ENCODE measurements around the gene RBMS1. TPM values are rescaled to one million over a fixed set of nuclear protein-coding genes. Genes with fewer than 3 reads are reported as not detected.
A peak's percentile ranks its signal among the peaks of the same experiment; 100 is the strongest.

RBMS1 gene
- total and polyA plus RNA-seq, 2 experiments from 2014 or later: 55.5 to 94.8 TPM

DNA sequence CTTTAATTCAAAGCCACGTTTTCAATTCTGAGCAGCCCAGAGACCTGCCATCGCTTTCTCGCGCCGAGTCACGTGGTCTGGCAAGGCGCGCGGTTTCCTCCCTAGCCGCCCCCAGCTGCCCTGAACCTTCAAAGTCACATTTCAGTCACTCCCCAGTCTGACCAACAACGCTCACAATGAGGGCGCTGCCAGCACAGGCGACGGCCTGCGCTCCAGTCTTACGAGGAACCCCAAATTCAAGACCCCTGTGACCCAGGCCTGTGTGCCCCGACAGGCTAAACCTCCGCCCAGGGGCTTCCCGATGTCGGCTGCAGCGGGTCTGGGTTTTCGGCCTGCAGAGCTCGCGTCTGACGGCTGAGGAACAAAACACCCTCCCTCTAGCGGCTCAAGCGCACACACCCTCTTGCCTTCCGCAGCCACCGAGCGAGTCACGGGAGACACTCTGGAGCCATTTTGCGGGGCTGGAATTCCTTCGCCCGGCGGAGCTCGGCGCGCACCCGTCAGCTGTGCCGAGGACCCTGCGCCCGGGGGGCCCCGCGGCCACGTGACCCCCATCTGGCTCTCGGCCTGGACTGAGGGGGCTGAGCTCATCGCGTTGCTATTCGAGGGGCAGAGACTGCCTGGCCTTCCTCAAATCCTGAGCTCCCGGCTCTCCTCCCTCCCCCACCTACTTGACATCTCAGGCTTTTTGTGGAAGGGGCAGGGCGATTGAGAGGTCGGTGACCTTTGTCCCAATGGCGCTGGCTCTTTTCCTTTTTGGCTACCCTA is 223.6 kb downstream of the RBMS1 start (continued):
- TF ChIP-seq, protein P1, sequence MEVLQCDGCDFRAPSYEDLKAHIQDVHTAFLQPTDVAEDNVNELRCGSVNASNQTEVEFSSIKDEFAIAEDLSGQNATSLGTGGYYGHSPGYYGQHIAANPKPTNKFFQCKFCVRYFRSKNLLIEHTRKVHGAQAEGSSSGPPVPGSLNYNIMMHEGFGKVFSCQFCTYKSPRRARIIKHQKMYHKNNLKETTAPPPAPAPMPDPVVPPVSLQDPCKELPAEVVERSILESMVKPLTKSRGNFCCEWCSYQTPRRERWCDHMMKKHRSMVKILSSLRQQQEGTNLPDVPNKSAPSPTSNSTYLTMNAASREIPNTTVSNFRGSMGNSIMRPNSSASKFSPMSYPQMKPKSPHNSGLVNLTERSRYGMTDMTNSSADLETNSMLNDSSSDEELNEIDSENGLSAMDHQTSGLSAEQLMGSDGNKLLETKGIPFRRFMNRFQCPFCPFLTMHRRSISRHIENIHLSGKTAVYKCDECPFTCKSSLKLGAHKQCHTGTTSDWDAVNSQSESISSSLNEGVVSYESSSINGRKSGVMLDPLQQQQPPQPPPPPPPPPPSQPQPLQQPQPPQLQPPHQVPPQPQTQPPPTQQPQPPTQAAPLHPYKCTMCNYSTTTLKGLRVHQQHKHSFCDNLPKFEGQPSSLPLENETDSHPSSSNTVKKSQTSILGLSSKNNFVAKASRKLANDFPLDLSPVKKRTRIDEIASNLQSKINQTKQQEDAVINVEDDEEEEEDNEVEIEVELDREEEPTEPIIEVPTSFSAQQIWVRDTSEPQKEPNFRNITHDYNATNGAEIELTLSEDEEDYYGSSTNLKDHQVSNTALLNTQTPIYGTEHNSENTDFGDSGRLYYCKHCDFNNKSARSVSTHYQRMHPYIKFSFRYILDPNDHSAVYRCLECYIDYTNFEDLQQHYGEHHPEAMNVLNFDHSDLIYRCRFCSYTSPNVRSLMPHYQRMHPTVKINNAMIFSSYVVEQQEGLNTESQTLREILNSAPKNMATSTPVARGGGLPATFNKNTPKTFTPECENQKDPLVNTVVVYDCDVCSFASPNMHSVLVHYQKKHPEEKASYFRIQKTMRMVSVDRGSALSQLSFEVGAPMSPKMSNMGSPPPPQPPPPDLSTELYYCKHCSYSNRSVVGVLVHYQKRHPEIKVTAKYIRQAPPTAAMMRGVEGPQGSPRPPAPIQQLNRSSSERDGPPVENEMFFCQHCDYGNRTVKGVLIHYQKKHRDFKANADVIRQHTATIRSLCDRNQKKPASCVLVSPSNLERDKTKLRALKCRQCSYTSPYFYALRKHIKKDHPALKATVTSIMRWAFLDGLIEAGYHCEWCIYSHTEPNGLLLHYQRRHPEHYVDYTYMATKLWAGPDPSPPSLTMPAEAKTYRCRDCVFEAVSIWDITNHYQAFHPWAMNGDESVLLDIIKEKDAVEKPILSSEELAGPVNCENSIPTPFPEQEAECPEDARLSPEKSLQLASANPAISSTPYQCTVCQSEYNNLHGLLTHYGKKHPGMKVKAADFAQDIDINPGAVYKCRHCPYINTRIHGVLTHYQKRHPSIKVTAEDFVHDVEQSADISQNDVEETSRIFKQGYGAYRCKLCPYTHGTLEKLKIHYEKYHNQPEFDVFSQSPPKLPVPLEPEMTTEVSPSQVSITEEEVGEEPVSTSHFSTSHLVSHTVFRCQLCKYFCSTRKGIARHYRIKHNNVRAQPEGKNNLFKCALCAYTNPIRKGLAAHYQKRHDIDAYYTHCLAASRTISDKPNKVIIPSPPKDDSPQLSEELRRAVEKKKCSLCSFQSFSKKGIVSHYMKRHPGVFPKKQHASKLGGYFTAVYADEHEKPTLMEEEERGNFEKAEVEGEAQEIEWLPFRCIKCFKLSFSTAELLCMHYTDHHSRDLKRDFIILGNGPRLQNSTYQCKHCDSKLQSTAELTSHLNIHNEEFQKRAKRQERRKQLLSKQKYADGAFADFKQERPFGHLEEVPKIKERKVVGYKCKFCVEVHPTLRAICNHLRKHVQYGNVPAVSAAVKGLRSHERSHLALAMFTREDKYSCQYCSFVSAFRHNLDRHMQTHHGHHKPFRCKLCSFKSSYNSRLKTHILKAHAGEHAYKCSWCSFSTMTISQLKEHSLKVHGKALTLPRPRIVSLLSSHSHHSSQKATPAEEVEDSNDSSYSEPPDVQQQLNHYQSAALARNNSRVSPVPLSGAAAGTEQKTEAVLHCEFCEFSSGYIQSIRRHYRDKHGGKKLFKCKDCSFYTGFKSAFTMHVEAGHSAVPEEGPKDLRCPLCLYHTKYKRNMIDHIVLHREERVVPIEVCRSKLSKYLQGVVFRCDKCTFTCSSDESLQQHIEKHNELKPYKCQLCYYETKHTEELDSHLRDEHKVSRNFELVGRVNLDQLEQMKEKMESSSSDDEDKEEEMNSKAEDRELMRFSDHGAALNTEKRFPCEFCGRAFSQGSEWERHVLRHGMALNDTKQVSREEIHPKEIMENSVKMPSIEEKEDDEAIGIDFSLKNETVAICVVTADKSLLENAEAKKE (CRISPR knock-in tag; IDR thresholded peaks at IDR 0.05): no peak
- 0 out of 2 replicates have a peak, but pooled peaks have one; percentile 20 for TF ChIP-seq CREB1 (CRISPR knock-in tag; IDR thresholded peaks at IDR 0.05; ENCODE audit: low read depth)
- peak; percentile 50 for TF ChIP-seq POLR2AphosphoS5 (IDR thresholded peaks at IDR 0.05; ENCODE audit: low read depth)

DNA sequence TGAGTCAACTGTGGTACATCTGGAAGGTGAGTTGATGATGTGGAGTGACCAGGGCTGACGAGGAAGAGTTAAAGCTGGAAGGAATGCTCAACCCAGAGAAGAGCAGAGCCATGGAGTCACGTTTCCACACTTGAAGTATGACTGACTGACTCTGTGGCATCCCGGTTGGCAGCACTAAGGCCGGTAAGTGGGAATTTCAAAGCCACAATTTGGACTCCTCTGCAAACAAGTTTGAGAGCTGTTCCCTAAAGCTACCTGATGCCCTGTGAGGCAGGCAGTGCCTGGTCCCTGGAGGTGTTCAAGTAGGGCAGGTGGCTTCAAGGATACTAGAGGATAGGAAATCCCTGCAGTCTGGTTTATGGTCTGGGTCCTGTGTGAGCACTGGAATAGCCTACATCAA is 224.2 kb downstream of the RBMS1 start:
- peaks cover 14% of the 10 kb centered on the region; the same call in 1 of the 2 replicates for H3F3A ChIP-seq (replicated peaks; ENCODE audit: low read depth)
- no peak overlapping the region for H3K27ac ChIP-seq (ENCODE audit: low read depth)
- H3K36me3 ChIP-seq (ENCODE audit: insufficient read depth): no peaks in the 10 kb centered on the region
- H3K4me3 ChIP-seq: peak overlapping the region; percentile 62; the same call in 1 of the 2 replicates
- ATAC-seq (peak; percentile 10), DNase-seq (ENCODE audit: low spot score) (no peak)
- peaks cover 17% of the 10 kb centered on the region for H3K27me3 Mint-ChIP-seq (ENCODE audit: insufficient read depth, low read depth, poor library complexity)
- no peaks in the 10 kb centered on the region for H4K20me1 ChIP-seq (replicated peaks; ENCODE audit: insufficient read depth)
- no peaks in the 10 kb centered on the region for H3K79me2 ChIP-seq (replicated peaks; ENCODE audit: insufficient read depth)
- peaks cover 12% of the 10 kb centered on the region for H3K27me3 ChIP-seq (ENCODE audit: insufficient read depth)
- H3K4me1 Mint-ChIP-seq: peaks cover 32% of the 10 kb centered on the region
- H3K27ac Mint-ChIP-seq: no peak overlapping the region; the same call in 1 of the 2 replicates
- H3K36me3 Mint-ChIP-seq (ENCODE audit: low read depth): peaks cover 3% of the 10 kb centered on the region; the same call in 2 of the 3 replicates
- peak overlapping the region; percentile 79 for H3K4me3 Mint-ChIP-seq
- peak overlapping the region; percentile 75 for H2AFZ ChIP-seq
- H3K9me3 Mint-ChIP-seq: no peaks in the 10 kb centered on the region
- no peaks in the 10 kb centered on the region for H3K9me2 ChIP-seq (ENCODE audit: insufficient read depth)
- H3K4me2 ChIP-seq: peak overlapping the region; percentile 82
- H3K4me1 ChIP-seq (ENCODE audit: insufficient read depth): peaks cover 23% of the 10 kb centered on the region
- no peak for TF ChIP-seq POLR2AphosphoS5 (IDR thresholded peaks at IDR 0.05; ENCODE audit: low read depth)
- TF ChIP-seq STAT1 (IDR thresholded peaks at IDR 0.05; ENCODE audit: unreplicated experiment): no peak
- no peak for TF ChIP-seq CREB1 (CRISPR knock-in tag; IDR thresholded peaks at IDR 0.05; ENCODE audit: low read depth)
- TF ChIP-seq, protein P2, sequence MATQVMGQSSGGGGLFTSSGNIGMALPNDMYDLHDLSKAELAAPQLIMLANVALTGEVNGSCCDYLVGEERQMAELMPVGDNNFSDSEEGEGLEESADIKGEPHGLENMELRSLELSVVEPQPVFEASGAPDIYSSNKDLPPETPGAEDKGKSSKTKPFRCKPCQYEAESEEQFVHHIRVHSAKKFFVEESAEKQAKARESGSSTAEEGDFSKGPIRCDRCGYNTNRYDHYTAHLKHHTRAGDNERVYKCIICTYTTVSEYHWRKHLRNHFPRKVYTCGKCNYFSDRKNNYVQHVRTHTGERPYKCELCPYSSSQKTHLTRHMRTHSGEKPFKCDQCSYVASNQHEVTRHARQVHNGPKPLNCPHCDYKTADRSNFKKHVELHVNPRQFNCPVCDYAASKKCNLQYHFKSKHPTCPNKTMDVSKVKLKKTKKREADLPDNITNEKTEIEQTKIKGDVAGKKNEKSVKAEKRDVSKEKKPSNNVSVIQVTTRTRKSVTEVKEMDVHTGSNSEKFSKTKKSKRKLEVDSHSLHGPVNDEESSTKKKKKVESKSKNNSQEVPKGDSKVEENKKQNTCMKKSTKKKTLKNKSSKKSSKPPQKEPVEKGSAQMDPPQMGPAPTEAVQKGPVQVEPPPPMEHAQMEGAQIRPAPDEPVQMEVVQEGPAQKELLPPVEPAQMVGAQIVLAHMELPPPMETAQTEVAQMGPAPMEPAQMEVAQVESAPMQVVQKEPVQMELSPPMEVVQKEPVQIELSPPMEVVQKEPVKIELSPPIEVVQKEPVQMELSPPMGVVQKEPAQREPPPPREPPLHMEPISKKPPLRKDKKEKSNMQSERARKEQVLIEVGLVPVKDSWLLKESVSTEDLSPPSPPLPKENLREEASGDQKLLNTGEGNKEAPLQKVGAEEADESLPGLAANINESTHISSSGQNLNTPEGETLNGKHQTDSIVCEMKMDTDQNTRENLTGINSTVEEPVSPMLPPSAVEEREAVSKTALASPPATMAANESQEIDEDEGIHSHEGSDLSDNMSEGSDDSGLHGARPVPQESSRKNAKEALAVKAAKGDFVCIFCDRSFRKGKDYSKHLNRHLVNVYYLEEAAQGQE (IDR thresholded peaks at IDR 0.05; ENCODE audit: unreplicated experiment): no peak
- no peak for TF ChIP-seq ZNF114 (CRISPR knock-in tag; IDR thresholded peaks at IDR 0.05)
- no peak for TF ChIP-seq EZH2 (IDR thresholded peaks at IDR 0.05; ENCODE audit: low read depth, unreplicated experiment)
- TF ChIP-seq, protein P3, sequence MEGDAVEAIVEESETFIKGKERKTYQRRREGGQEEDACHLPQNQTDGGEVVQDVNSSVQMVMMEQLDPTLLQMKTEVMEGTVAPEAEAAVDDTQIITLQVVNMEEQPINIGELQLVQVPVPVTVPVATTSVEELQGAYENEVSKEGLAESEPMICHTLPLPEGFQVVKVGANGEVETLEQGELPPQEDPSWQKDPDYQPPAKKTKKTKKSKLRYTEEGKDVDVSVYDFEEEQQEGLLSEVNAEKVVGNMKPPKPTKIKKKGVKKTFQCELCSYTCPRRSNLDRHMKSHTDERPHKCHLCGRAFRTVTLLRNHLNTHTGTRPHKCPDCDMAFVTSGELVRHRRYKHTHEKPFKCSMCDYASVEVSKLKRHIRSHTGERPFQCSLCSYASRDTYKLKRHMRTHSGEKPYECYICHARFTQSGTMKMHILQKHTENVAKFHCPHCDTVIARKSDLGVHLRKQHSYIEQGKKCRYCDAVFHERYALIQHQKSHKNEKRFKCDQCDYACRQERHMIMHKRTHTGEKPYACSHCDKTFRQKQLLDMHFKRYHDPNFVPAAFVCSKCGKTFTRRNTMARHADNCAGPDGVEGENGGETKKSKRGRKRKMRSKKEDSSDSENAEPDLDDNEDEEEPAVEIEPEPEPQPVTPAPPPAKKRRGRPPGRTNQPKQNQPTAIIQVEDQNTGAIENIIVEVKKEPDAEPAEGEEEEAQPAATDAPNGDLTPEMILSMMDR (conservative IDR thresholded peaks at IDR 0.05; ENCODE audit: low read depth in 2 of 2): no peak
- no peak for TF ChIP-seq ZNF331 (CRISPR knock-in tag; IDR thresholded peaks at IDR 0.05; ENCODE audit: low read depth)

Data from GM23338 (cell line).